HG03354 (cell line): Measurements from ENCODE around the gene FSTL1.

Experiments
- ATAC-seq: cut with Tn5 transposase; IDR thresholded peaks from one replicate; pipeline ENCODE4 v1.9.1; 2021; ENCODE audit warnings: mild to moderate bottlenecking; ENCODE audit not compliant: unreplicated experiment, poor library complexity, severe bottlenecking

The FSTL1 gene

GRCh38 chr3:120469440-120469839 lies 18.6 kb upstream of the FSTL1 start:
- ATAC-seq: no peak

DNA sequence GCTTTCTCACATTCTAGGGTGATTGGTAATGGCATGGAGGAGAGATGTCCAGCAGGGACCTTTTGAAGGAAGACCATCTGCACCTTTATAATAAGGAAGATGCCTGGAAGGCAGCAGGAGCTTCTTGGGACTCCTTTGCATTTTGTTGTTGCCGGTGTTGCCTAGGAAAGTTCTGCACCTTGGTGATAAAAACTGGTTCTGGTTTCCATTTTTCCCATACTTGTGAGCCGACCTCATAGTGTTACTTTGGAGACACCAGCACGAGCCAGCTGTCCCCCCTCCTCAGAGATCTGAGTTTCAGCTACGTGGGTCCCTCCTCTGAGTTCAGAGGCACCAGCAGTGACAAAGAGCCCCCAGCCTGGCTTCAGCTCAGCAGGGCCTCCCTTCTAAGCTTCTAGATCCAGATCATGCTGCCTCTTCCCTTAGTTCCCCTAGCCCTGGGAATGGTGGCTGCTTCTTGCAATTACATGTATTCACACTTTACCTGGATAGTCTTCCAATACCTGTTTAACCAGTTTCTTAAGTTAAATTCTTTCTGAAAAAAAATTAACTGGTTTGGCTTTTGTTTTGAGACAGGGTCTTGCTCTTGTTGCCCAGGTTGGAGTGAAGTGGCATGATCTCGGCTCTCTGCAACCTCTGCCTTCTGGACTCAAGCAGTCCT lies 18.0 kb upstream of the FSTL1 start:
- ATAC-seq: no peak

GRCh38 chr3:120462409-120462959 lies 11.7 kb upstream of the FSTL1 start:
- no peak for ATAC-seq

GRCh38 chr3:120461416-120461815 lies 10.6 kb upstream of the FSTL1 start:
- ATAC-seq: no peak

DNA sequence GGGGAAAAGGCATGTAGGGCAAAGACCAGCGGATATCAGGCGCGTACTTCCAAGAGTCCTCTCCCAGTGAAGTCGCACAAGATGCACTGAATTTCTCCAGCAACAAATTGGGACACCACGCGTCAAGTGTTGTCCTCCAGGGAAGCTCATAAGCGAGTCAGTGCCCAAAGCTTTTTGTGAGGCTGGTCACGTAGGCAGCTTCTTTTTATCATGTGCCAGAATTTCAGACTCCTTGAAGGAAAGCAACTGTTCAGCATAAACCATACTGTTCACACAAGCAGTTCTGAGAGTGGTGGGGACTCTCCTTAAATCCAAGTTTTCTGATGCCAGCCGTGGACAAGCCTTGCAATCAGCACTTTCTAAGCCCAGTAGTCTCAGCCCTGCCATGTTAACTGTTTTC lies 10.1 kb upstream of the FSTL1 start:
- no peak for ATAC-seq

GRCh38 chr3:120460181-120460790 lies 9.5 kb upstream of the FSTL1 start:
- no peak for ATAC-seq

GRCh38 chr3:120459196-120459595 lies 8.4 kb upstream of the FSTL1 start:
- ATAC-seq: no peak

- no peak for ATAC-seq
Measured at GRCh38 chr3:120457827-120458226, 7.0 kb upstream of the FSTL1 start.

GRCh38 chr3:120454076-120454689 lies 3.4 kb upstream of the FSTL1 start:
- no peak for ATAC-seq

- no peak for ATAC-seq
Measured at GRCh38 chr3:120452816-120453215, 2.0 kb upstream of the FSTL1 start.

DNA sequence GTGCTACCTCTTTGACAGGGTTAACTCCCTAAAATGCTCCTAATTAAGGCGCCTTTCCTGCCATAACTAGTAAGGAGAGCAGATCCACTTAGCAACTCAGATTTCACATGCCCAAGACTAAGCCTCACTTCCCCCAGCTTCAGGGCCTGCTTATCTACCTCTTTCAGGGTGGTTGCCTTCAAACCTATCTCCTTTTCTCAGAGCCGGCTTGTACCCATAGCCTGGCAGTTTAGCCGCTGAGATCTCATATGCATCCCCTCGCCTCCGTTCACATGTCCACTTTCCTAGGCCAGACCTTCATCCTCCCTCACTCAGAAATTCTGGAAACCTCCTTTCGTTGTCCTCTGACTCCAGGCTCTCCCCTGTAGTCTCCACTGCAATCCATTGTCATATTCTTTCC lies 1.0 kb upstream of the FSTL1 start:
- ATAC-seq: no peak

GRCh38 chr3:120451272-120451761 lies 525 bp upstream of the FSTL1 start:
- ATAC-seq: no peak

- ATAC-seq: no peak
Measured at GRCh38 chr3:120449701-120450599, 842 bp downstream of the FSTL1 start.

DNA sequence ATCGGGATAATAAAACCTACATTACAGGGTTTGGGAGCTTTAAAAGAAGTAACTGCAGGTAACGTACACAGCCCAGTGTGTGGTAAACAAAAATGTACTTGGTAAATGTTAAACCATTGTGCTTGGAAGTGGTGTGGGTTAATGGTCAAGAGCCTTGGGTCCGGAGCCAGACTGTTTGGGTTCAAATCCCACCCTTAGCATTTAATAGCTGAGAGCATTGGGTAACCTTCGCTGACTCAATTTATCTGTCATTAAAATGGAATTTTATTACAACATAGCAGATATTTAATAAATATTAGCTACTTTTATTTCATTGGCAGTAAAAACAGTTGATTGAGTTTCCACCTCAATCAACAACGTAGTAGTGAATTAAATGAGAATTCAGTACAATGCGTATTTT lies 1.5 kb downstream of the FSTL1 start:
- no peak for ATAC-seq

DNA sequence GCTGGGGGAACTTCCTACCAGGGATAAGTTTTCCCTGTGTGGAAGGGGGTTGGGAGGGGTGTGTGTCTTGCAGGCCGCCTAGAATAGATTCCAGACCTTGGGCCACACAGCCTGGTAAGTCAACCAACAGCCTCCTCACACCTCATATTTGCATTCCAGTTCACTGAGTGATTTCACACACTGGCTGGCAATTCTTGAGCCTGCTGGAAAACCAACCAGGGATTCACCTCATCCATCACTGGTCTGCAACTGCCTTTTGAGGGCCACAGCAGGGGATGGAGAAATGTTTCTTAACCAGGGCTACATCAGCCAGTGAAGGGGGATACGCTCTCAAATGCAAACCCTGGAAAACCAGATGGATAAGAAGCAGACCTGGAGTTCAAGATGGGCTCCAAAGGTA lies 2.0 kb downstream of the FSTL1 start:
- no peak for ATAC-seq

DNA sequence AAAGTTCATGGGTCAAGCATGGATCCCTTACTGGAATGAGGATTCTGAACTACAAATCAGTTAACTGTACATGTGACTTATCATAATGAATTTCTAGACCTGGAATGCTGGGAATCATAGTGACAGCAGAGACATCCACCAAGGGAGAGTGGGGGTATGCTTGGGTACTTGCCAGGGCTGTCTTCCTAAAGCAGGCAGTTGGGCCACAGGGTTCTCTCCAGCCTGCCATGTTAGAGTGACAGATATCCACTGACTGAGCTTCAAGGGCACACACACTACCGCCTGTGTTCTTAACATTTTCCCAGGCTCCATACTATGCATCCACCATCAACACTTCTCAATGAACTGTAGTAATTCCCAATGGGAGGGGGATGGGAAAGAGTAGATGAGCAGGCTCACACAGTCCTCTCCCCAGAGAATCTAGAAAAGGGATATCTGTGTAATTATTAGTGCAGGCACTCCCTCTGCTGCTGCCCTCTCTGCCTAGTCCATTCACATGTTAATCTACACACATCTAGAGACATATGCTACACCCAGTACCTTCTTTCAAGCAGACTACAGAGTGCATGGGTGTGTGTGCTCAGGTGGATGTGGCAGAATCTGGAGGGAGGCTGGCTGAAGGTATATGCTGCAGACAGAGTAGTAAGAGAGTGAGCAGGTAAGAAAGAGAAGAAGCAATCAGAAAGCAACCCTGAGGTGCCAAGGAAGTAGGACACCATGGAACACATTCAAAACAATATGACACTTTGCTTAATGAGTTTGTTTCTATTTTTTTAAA lies 3.7 kb downstream of the FSTL1 start:
- no peak for ATAC-seq

DNA sequence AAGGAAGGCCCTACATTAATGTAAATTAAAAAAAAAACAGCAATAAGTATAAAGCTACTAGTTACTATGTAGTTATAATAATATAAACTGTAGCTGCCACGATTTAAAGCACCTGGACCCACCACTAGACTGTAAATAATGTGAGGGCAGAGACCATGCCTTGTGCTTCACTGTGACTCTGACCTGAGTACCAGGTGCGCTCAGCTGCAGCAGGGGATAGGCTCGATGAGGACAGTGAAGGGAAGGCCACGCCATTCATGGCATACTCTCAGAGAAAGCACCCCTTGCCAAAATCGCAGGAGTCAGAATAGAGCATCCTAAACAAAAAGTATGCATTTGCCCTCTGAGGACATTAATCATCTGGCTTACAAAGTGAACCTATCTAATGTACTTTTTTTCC lies 5.1 kb downstream of the FSTL1 start:
- no peak for ATAC-seq

- ATAC-seq: no peak
Measured at GRCh38 chr3:120443626-120444123, 7.1 kb downstream of the FSTL1 start.

GRCh38 chr3:120442975-120443517 lies 7.7 kb downstream of the FSTL1 start:
- no peak for ATAC-seq
